H9 (cell line): Measurements from ENCODE around the gene TENM3. TPM values are rescaled to one million over a fixed set of nuclear protein-coding genes. Genes with fewer than 3 reads are reported as not detected.

Experiments
- DNase-seq: peaks from one replicate; pipeline ENCODE4 v3.0.0-alpha.2; 2017
- H2AFZ ChIP-seq: one replicate; pipeline ENCODE4 v1.6.1; 2013; ENCODE audit warnings: mild to moderate bottlenecking, low read length, control low read depth, moderate library complexity
- H2AK5ac ChIP-seq: 2 replicates; pipeline ENCODE4 v1.6.1; 2013; ENCODE audit warnings: low read length, control low read depth, mixed read lengths; ENCODE audit not compliant: insufficient read length
- H2BK120ac ChIP-seq: one replicate; pipeline ENCODE4 v1.6.1; 2013; ENCODE audit warnings: low read depth, mild to moderate bottlenecking, low read length, control low read depth, inconsistent platforms; ENCODE audit not compliant: poor library complexity, severe bottlenecking
- H2BK12ac ChIP-seq: 2 replicates; pipeline ENCODE4 v1.6.1; 2013; ENCODE audit warnings: low read length, control low read depth, mixed read lengths, low read depth; ENCODE audit not compliant: insufficient read length
- H2BK15ac ChIP-seq: 2 replicates; pipeline ENCODE4 v1.6.1; 2013; ENCODE audit warnings: low read depth, low read length, control low read depth
- H2BK20ac ChIP-seq: one replicate; pipeline ENCODE4 v1.6.1; 2013; ENCODE audit warnings: low read depth, mild to moderate bottlenecking, low read length, control low read depth, inconsistent platforms; ENCODE audit not compliant: poor library complexity, severe bottlenecking
- H2BK5ac ChIP-seq: 2 replicates; pipeline ENCODE4 v1.6.1; 2013; ENCODE audit warnings: low read length, control low read depth, mixed read lengths; ENCODE audit not compliant: insufficient read length
- H3K14ac ChIP-seq: 2 replicates; pipeline ENCODE4 v1.6.1; 2013; ENCODE audit warnings: low read length, control low read depth; ENCODE audit not compliant: insufficient read depth
- H3K18ac ChIP-seq: 2 replicates; pipeline ENCODE4 v1.6.1; 2013; ENCODE audit warnings: low read depth, mild to moderate bottlenecking, mixed read lengths, low read length, control low read depth; ENCODE audit not compliant: insufficient read length
- H3K23ac ChIP-seq: 2 replicates; pipeline ENCODE4 v1.6.1; 2013; ENCODE audit warnings: low read length, control low read depth, mixed read lengths, low read depth; ENCODE audit not compliant: insufficient read length
- H3K23me2 ChIP-seq: 2 replicates; pipeline ENCODE4 v1.6.1; 2013; ENCODE audit warnings: low read depth, mild to moderate bottlenecking, mixed read lengths, low read length, control low read depth; ENCODE audit not compliant: insufficient read length, poor library complexity, severe bottlenecking
- H3K27ac ChIP-seq: 2 replicates; pipeline ENCODE4 v1.5.1; 2013; ENCODE audit warnings: low read length, control low read depth, mixed read lengths, low read depth; ENCODE audit not compliant: insufficient read length
- H3K27me3 ChIP-seq: 2 replicates; pipeline ENCODE4 v1.6.1; 2013; ENCODE audit warnings: low read length, control low read depth, inconsistent platforms; ENCODE audit not compliant: insufficient read depth
- H3K4ac ChIP-seq: 2 replicates; pipeline ENCODE4 v1.6.1; 2013; ENCODE audit warnings: low read depth, mild to moderate bottlenecking, control low read depth, inconsistent platforms, low read length, moderate library complexity
- H3K4me1 ChIP-seq: 2 replicates; pipeline ENCODE4 v1.6.1; 2013; ENCODE audit warnings: low read length, control low read depth, inconsistent platforms; ENCODE audit not compliant: insufficient read depth
- H3K4me2 ChIP-seq: 2 replicates; pipeline ENCODE4 v1.6.1; 2013; ENCODE audit warnings: low read length, control low read depth, mixed read lengths; ENCODE audit not compliant: insufficient read length, insufficient read depth
- H3K56ac ChIP-seq: 2 replicates; pipeline ENCODE4 v1.6.1; 2013; ENCODE audit warnings: low read depth, mild to moderate bottlenecking, mixed read lengths, low read length, control low read depth; ENCODE audit not compliant: insufficient read length
- H3K79me1 ChIP-seq: 2 replicates; pipeline ENCODE4 v1.6.1; 2013; ENCODE audit warnings: low read depth, mild to moderate bottlenecking, moderate library complexity, low read length, control low read depth, inconsistent platforms; ENCODE audit not compliant: insufficient read depth, poor library complexity, severe bottlenecking
- H3K79me2 ChIP-seq: 2 replicates; pipeline ENCODE4 v1.6.1; 2013; ENCODE audit warnings: low read length, control low read depth, inconsistent platforms; ENCODE audit not compliant: insufficient read depth
- H3K9ac ChIP-seq: 2 replicates; pipeline ENCODE4 v1.6.1; 2013; ENCODE audit warnings: low read length, control low read depth, mixed read lengths; ENCODE audit not compliant: insufficient read length; ENCODE audit errors: extremely low read depth
- H3K9me3 ChIP-seq: one replicate; pipeline ENCODE4 v1.6.1; 2013; ENCODE audit warnings: low read depth, low read length, inconsistent platforms; ENCODE audit not compliant: control insufficient read depth
- H3T11ph ChIP-seq: one replicate; pipeline ENCODE4 v1.6.1; 2013; ENCODE audit warnings: mild to moderate bottlenecking, low read length, control low read depth, inconsistent platforms
- H4K20me1 ChIP-seq: one replicate; pipeline ENCODE4 v1.6.1; 2013; ENCODE audit not compliant: control insufficient read depth, insufficient read length, insufficient read depth
- H4K5ac ChIP-seq: 2 replicates; pipeline ENCODE4 v1.6.1; 2013; ENCODE audit warnings: low read depth, mild to moderate bottlenecking, mixed read lengths, low read length, control low read depth; ENCODE audit not compliant: insufficient read length
- H4K8ac ChIP-seq: replicated peaks from 2 replicates; pipeline ENCODE4 v1.6.1; 2013; ENCODE audit warnings: low read length, control low read depth, mixed read lengths, low read depth; ENCODE audit not compliant: insufficient read length
- H4K91ac ChIP-seq: 2 replicates; pipeline ENCODE4 v1.6.1; 2013; ENCODE audit warnings: low read depth, mild to moderate bottlenecking, moderate library complexity, mixed read lengths, low read length, control low read depth; ENCODE audit not compliant: insufficient read length
- H3K27ac Mint-ChIP-seq, 3 experiments: 2 replicates in 2 of 3; 3 replicates in 1 of 3; pipeline ENCODE4 v1.8.0; 2020 to 2021; ENCODE audit warnings: mixed read lengths in 3 of 3, mild to moderate bottlenecking in 1 of 3, moderate library complexity in 1 of 3
- H3K27me3 Mint-ChIP-seq: 2 replicates; pipeline ENCODE4 v1.8.0; 2021; ENCODE audit warnings: low read depth, mild to moderate bottlenecking, moderate library complexity, mixed read lengths
- H3K36me3 Mint-ChIP-seq, 3 experiments: 2 replicates in 2 of 3; 3 replicates in 1 of 3; pipeline ENCODE4 v1.8.0; 2020 to 2021; ENCODE audit warnings: low read depth in 3 of 3, mixed read lengths in 3 of 3; ENCODE audit not compliant: insufficient read depth in 1 of 3
- H3K4me1 Mint-ChIP-seq, 2 experiments: 2 replicates each; pipeline ENCODE4 v1.8.0; 2020; ENCODE audit warnings: mixed read lengths in 2 of 2
- H3K4me3 Mint-ChIP-seq, 2 experiments: 2 replicates in 1 of 2; 3 replicates in 1 of 2; pipeline ENCODE4 v1.8.0; 2020 to 2021; ENCODE audit warnings: mild to moderate bottlenecking in 2 of 2, mixed read lengths in 2 of 2, moderate library complexity in 1 of 2
- H3K9me3 Mint-ChIP-seq, 2 experiments: 2 replicates in 1 of 2; 3 replicates in 1 of 2; pipeline ENCODE4 v1.8.0; 2020; ENCODE audit warnings: mild to moderate bottlenecking in 2 of 2, mixed read lengths in 2 of 2, moderate library complexity in 1 of 2
- WGBS: extraction: QIAGEN DNeasy Blood & Tissue Kit; methylation state at CpG from one replicate; pipeline ENCODE4 v1.1.7; 2013; ENCODE audit warnings: missing lambda C conversion rate, low lambda C conversion rate, mixed read lengths; ENCODE audit not compliant: insufficient read length; ENCODE audit errors: extremely low coverage; 5-methylcytosine and 5-hydroxymethylcytosine counted together
- total RNA-seq: library from RNA; stranded (reverse); gene quantifications from 2 replicates; pipeline ENCODE4 v1.2.1, GENCODE V29; 2021
- TF ChIP-seq, protein P1 (sequence below): fragments of 200-600 bp; sonication (generic); conservative IDR thresholded peaks from 3 replicates; pipeline ENCODE4 v1.8.0; 2021; ENCODE audit warnings: antibody characterized with exemption, mild to moderate bottlenecking

TENM3 gene
- total RNA-seq, 1 experiment from 2014 or later: 49.6 TPM

DNA sequence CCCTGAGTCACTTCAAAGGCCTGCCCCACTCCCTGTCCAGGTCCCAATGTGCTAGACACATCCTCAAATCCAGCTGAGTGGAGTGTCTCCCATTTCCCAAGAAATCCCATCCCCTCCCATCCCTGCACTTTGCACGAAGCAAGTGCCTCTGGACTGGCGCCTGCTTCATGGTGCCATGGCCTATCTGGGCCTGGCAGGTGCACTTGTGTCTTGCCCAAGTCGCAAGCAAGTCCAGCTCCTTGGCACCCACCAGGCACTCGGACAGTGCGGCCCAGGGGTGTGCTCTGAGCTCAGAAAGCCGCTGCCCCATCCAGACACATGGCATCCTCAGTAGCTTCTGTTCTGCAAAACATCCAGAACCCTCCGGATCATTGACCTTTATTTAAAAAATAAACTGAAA is 576.5 kb downstream of the TENM3 start:
- no peaks in the 10 kb centered on the region for H3K79me2 ChIP-seq
- Mint-ChIP-seq H3K36me3 (peaks cover 0 to 5% (median 2%) of the 10 kb centered on the region in 3 experiments; a peak in 3 of 7 replicates), H3K4me3 (no peak overlapping the region), H3K27ac (no peak overlapping the region), H3K9me3 (peaks cover under 1 to 9% of the 10 kb centered on the region in 2 experiments; a peak in 3 of 5 replicates), H3K4me1 (peaks cover 10 to 21% of the 10 kb centered on the region in 2 experiments), H3K27me3 (peaks cover 2% of the 10 kb centered on the region)
- H3K9me3 ChIP-seq: no peaks in the 10 kb centered on the region
- H2AFZ ChIP-seq: no peak overlapping the region
- no peak overlapping the region for H3K56ac ChIP-seq
- H4K20me1 ChIP-seq: no peaks in the 10 kb centered on the region
- H3K4me1 ChIP-seq: no peaks in the 10 kb centered on the region
- no peak overlapping the region for H3K4me2 ChIP-seq
- H2BK20ac ChIP-seq: no peak overlapping the region
- no peak overlapping the region for H3K18ac ChIP-seq
- H3K9ac ChIP-seq: no peak overlapping the region
- H3K4ac ChIP-seq: no peak overlapping the region
- no peak overlapping the region for H2AK5ac ChIP-seq
- H3K23ac ChIP-seq: no peak overlapping the region
- H3K14ac ChIP-seq: no peak overlapping the region
- no peaks in the 10 kb centered on the region for H3K23me2 ChIP-seq
- H4K91ac ChIP-seq: no peak overlapping the region
- no peak for DNase-seq
- H2BK12ac ChIP-seq: no peak overlapping the region
- no peak overlapping the region for H4K5ac ChIP-seq
- no peak overlapping the region for H2BK5ac ChIP-seq
- no CpG with 5 or more reads among the region's 7 CpGs for WGBS
- TF ChIP-seq, protein P1, sequence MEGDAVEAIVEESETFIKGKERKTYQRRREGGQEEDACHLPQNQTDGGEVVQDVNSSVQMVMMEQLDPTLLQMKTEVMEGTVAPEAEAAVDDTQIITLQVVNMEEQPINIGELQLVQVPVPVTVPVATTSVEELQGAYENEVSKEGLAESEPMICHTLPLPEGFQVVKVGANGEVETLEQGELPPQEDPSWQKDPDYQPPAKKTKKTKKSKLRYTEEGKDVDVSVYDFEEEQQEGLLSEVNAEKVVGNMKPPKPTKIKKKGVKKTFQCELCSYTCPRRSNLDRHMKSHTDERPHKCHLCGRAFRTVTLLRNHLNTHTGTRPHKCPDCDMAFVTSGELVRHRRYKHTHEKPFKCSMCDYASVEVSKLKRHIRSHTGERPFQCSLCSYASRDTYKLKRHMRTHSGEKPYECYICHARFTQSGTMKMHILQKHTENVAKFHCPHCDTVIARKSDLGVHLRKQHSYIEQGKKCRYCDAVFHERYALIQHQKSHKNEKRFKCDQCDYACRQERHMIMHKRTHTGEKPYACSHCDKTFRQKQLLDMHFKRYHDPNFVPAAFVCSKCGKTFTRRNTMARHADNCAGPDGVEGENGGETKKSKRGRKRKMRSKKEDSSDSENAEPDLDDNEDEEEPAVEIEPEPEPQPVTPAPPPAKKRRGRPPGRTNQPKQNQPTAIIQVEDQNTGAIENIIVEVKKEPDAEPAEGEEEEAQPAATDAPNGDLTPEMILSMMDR: no peak
- H3T11ph ChIP-seq: no peak overlapping the region
- no peak overlapping the region for H3K27ac ChIP-seq
- H2BK120ac ChIP-seq: no peak overlapping the region
- H3K79me1 ChIP-seq: no peaks in the 10 kb centered on the region
- H4K8ac ChIP-seq: no peak overlapping the region
- no peaks in the 10 kb centered on the region for H3K27me3 ChIP-seq
- no peak overlapping the region for H2BK15ac ChIP-seq
